ENCODE measurements around the gene MPPED1. TPM values are rescaled to one million over a fixed set of nuclear protein-coding genes. Genes with fewer than 3 reads are reported as not detected.

MPPED1 gene
- total RNA-seq, 1 experiment from 2014 or later = not detected

DNA sequence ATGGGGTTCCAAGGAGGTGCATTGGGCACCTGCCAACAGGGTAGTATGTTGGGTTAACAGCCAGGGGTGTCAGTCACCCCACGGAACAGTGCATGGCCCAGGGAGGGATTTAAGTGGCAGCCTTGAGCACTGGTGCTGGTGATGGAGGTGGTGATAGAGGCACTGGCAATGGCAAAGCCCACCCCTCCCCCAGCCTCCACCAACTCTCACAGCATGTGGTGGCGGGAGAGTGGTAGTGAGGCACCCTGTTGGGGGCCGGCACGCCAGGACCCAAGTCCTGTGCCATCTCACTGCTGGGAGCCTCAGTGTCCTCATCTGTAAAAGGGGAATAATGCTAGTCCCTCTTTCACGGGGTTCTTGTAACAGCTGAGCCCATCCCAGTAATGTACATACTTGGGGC is 81.5 kb downstream of the MPPED1 start:
- DNase-seq (ENCODE audit: low read depth) = no peak

DNA sequence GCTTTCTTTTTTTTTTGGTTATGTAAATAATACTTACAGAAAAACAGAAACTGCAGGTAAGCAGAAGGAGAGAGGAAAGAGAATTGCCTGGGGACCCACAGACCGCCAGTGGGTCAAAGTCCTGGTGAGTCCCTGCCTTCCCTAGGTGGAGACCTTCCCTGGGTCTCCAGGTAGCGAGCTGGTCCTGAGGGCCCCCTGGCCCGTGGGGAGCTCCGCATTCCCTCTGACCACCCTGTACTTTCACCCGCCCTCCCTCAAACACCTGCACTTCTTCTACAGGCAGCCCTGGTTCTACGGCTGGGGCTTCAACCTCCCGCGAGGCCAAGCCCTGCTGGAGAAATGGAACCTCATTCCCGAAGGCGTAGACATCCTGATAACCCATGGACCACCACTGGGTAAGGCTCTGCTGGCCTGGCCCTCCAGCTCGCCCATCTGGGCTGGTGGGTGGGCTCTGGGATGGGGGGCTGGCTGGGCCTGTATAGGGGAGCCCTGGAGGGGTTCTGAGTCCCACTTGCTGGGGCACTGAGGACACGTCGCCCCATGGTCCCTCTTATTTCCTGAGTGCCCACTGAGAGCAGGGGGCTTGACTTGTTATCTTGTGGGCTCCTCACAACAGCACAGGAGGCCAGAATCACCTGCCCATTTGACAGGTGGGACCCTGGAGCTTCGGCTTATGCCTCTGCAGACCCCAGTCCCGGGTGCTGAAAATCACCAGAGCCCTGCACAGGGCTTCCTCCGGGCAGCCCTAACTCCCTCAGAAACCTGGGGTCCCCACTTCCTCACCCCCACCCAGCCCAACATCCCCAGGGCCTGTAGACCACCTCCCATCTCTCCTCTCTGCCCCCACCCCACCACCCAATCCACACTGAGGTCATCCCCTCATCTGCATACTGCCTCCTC is 86.4 kb downstream of the MPPED1 start:
- no peak for DNase-seq (ENCODE audit: low read depth)

DNA sequence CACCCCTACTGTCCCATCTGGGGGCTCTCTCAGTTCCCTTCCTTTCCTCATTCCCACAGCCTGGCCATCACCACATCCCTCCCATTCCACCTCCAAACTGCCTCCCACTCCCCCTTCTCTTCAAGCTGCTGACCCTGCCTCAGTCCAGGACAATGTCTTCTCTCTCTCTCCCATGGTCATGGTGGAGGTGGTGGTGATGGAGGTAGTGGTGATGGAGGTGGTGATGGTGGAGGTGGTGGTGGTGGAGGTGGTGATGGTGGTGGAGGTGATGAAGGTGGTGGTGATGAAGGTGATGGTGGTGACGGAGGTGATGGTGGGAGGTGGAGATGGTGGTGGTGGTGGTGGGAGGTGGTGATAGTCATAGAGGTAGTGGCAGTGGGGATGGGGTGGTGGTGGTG is 87.0 kb downstream of the MPPED1 start:
- DNase-seq (ENCODE audit: low read depth) = no peak

DNA sequence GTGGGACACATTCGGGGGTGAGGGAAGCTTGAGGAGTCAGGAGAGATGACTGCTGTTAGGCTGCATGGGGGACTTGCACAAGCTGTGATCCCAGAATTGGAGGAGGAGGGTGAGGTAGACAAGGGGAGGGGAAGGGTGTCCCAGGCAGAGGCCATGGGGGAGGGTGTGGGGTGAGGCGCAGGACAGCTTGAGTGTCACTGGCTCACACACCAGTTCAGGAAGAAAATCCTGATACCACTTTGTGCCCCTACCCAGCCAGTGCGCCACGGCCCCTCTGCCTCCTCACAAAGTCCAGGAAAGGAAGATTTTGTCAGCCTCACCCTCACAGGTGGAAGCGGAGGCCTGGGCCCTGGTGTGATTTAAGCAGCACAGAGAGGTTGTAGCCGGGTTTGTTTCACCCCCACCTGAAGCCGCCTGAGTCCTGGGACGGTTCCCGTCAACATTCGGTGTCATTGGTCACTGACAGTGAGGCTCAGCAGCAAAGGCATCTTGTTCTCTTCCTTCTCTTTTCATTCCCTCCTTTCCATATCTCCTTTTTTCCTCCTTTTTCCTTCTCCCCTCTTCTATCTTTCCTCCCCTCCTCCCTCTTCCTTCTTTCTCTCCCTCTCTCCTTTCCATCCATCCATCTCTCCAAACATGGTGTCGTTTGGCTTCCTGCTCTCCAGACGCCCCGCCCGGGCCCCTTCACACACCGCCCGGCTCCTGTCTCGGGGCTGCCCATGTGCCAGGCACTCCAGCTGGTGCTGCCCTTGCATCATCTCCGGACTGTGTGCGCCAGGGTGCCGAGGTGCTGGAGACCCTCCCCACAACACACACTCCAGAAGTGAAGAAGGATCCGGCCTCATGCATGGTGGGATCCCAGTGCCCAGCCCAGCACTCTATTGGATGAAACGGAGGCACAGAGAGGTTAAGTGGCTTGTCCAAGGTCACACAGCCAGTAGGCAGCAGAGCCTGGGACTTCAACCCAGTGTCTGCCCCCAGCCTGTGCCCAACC is 89.3 kb downstream of the MPPED1 start:
- DNase-seq (ENCODE audit: low read depth) = no peak

DNA sequence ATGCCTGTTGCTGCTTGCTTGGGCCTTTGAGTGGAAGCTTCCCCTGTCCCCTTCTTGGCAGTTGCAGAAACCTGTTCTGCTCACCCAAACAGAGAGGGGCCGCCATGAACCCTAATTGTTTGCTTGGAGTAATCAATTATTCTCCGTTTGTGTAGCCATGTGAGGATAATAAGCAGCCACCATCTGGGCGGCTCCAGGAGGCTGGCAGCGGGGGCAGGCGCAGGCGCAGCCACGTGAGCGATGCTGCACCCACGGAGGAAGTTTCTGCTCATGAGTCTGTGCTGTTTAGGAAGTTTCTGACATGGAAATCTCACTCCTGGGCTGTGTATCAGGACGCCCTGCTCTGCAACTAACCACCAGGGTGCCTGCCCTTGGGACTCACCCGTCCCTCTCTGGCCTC is 90.1 kb downstream of the MPPED1 start:
- DNase-seq (ENCODE audit: low read depth) = no peak

DNA sequence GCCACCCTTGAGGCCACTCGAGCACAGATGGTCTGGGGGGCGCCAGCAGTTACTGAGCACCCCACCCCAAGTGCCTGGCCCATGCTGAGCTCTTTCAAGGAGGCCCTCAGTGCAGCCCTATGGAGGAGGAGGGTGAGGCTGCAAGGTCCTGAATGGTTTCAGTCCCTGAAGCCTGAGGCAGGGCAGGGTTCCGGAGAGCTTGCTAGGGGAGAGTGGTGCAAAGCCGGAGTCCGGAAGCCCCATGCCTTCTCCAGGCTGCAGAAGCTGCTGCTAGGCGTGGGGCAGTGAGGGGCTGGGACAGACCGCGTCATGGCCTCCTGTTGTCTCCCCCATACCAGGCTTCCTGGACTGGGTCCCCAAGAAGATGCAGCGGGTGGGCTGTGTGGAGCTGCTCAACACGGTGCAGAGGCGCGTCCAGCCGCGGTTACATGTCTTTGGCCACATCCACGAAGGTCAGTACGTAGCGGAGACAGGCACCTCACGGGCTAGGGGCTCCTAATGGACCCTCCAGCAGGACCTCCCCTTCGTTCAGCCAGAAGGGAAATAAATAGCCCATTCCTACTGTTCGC is 90.6 kb downstream of the MPPED1 start:
- no peak for DNase-seq (ENCODE audit: low read depth)

DNA sequence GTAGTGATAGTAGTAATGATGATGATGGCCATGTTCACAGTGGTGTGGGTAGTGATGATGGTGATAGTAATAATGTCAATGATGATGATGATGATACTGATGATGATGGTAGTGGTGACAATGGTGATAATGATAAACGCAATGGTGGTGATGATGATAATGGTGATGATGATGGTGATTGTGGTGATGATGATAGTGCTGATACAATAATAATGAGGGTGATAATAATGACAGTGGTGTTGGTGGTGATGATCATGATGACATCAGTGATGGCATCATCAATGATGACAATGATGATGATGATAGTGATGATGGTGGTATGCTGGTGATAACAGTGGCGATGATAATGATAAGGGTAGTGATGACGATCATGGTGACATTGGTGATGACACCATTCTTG is 92.3 kb downstream of the MPPED1 start:
- no peak for DNase-seq (ENCODE audit: low read depth)

DNA sequence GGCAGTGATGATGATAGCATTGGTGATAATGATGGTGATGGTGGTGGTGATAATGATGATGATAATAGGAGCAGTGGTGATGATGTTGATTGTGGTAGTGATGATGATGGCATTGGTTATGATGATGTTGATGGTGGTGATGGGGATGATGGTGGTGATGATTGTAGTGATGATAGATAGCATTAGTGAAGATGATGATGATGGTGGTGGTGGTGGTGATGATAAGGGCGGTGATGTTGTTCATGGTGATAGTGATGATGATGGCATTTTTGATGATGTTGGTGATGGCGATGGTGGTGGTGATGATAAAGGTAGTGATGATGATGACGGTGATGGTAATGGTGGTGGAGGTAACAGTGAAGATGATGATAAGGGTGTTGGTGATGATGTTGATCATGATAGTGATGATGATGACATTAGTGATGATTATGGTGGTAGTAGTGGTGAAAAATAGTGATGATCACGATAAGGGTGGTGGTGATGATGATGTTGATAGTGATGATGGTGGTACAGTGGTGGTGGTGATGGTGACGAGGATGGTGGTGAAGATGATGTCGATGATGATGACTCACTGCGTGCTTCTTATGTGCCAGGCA is 93.0 kb downstream of the MPPED1 start:
- DNase-seq (ENCODE audit: low read depth) = no peak

DNA sequence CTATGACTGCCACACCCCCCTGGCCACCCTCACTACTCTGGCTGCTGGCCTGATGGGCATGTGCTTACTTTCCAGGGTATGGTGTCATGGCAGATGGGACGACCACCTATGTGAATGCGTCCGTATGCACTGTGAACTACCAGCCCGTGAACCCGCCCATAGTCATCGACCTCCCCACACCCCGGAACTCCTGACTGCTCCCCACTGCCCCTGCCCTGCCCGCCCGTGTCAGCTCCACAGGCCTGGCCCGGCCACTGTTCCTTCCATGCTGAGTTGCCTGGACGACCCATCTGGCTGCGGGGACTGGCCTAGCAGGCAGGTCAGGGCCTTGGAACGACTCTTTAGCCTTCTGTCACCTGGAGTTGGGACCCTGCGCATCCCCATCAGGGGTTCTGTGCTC is 93.6 kb downstream of the MPPED1 start:
- DNase-seq (ENCODE audit: low read depth) = no peak

DNA sequence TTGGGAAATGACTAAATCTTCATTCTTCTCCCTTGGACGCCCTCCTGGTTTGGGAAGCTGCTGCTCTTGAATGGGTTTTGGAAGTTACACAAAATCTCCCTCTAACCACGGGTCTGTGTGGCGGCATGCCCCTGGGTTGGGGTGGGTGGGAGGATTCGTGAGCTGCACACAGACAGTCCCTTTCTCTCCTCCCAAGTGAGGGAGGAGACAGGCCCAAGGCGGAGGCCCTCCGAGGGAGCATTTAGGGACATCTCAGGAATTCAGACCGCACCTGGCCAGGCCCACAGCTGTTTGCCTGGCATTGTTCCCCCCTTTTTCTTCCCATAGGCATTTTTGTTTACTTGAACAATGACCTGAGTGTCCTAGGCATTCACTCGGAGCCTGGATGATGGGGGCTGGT is 94.1 kb downstream of the MPPED1 start:
- no peak for DNase-seq (ENCODE audit: low read depth)

DNA sequence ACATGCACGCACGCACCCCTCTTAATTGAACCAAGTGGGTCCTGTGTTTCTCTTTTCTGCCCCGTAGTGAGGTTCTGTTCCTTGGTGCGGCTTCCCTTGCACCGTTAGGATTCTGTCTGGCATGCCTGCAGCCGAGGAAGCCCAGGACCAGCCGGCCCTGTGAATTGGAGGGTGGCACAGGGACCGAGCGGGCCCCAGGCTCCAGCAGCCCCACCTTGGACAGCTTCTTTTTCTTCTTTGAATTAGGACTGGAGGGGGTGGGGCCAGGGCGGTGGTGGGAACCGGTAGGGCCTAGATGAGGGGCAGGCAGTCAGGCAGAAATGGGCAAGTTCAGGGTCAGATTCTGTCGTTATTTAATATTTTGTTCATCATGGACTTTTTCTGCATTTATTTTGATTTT is 94.7 kb downstream of the MPPED1 start:
- no peak for DNase-seq (ENCODE audit: low read depth)

DNA sequence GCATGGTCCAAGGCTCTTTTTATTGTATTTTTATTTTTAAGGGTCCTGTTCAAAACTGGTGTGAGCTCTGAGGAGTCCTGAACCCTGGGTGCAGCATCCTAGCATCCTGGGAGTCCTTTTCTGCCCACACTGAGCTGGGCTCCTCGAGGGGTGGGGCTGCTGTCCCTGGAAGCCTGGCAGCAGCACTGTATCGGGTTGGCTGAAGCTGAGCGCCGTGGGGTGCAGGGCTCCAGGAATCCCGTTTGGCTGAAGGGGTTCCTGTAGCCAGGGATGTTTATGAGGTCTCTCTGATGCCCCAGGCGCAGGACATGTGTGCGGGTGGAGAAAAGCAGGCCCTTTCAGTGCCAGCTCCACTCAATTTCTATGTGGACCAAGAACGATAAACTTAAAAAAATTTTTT is 95.4 kb downstream of the MPPED1 start:
- DNase-seq (ENCODE audit: low read depth) = no peak

DNA sequence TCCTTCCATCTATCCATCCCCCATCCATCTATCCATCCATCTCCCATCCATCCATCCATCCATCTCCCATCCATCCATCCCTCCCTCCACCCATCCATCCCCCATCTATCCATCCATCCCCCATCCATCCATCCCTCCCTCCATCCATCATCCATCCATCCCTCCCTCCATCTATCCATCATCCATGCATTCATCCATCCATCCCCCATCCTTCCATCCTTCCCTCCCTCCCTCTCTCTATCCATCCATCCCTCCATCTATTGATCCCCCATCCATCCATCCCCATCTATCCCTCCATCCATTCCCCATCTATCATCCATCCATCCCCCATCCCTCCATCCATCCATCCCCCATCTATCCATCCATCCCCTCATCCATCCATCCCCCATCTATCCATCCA is 96.7 kb downstream of the MPPED1 start:
- DNase-seq (ENCODE audit: low read depth) = no peak

DNA sequence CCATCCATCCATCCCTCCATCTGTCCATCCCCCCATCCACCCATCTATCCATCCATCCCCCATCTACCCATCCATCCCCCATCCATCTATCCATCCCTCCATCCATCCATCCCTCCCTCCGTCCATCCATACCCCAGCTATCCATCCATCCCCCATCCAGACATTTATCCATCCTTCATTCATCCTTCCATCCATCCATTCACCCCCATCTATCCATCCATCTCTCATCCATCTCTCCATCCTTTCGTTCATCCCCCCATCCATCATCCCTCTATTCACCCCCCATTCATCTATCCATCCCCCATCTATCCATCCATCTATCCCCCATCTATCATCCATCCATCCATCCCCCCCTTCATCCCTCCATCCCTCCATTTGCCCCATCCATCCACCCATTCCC is 97.5 kb downstream of the MPPED1 start:
- DNase-seq (ENCODE audit: low read depth) = no peak

DNA sequence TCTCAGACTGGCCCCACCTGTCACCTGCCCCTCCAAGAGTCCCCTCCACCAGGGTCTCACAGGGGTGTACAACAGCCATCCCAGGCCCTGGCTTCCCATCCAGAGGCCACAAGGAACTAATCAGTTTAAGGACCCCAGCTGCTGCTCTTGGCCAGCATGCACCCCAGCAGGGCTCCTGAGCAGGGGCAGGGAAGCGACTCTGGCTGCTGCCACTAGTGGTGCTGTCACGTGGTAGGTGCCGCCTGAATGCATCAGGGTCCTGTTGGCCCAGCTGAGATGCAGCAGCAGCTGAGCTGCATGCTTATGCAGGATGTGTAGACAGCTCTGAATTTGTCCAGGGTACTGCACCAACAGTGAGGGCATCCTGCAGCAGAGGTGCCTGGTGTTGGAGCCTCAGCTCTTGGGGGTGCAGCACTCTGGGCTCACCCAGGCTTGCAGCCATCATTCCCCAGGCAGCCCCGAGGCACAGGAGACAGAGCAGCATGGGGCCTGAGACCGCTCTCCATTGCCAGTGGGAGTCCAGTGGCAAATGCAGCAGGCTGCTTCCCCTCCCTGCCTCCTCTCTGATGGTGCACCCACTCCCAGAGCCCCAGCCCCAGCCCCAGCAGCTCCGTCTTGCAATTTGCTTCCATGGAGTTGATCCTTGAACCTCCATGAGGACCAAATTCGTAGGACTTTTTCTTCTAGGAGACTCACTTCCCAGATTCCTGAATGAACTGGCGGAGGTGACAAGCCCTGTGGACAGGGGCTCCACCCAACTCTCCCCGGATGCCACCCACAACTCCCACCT is 98.7 kb downstream of the MPPED1 start:
- DNase-seq (ENCODE audit: low read depth) = no peak

DNA sequence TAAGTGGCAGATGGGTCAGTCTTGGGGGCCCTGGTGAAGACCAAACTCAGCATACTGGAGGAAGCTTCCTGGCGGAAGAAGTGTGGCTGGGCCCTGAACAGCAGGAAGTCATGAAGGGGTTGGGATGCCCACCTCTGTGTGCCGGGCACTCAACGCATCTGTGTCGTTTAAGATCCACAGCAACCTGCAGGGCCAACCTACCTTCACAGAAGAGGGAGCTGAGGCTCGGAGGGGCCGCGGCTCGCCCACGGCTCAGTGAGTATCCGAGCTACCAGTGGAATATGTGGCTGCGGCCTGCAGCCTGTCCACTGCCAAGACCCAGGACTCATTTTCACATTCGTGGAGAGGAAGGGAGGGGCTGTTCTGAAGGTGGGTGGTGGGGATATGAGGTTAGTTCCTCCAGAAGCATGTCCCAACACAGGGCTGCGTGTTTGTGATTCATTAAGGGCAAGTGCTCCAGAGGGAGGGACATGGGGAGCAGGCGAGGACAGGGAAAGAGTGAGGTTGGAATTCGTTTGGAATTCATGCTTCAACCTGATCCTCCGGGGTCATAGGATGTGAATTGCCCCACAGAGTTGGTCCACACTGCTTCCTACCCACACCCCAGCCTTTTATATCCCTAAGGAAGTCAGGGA is 99.6 kb downstream of the MPPED1 start:
- DNase-seq (ENCODE audit: low read depth) = no peak

DNA sequence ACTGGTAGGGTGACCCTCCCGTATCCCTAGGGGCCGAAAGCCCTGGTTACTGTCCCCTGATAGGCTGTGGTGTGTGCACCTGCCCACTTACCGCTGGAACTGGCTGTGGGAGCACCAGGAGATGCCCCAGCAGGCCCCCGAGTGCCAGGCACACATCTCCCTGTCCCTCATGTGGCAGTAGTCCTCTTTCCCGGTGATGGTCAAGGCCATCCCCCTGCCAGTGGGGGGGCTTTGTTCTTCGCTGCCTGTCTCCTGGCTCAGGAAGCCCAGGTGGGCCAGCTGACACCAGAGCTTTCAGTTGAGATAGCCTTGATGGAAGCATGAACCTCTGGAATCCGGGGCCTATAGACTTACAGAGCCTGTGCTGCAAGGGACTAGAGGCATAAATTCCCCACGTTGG is 100.5 kb downstream of the MPPED1 start:
- no peak for DNase-seq (ENCODE audit: low read depth)

DNA sequence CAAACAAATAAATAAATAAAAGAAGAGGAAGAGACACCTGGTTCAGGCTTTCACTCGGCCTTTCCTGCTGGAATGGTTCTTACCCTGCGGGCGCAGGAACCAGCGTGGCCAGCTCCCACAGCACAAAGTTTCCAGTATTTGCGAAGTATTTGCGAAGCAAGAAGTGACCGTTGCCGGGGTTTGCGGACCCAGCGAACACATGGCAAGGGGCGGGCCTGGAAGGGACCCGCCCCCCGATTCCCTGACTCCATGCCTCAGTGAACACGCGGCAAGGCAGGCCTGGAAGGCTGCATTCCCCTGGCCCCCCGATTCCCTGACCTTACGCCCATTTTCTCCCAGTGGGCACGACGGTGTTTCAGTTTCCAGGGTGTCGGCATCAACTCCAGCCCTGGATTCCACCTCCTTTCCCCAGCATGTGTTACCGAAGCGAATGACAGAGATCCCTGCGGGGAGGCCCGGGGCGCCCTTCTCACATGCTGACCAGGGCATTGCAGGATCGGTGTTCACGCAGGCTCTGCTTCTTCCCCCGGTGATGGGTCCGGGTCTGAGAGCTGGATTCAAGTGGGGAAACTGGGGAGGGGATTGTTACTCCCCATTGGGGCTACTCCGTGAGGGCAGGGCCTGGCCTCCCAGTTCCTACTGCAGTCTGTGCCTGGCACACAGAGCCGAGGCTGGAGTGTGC is 102.8 kb downstream of the MPPED1 start:
- DNase-seq (ENCODE audit: low read depth) = no peak

DNA sequence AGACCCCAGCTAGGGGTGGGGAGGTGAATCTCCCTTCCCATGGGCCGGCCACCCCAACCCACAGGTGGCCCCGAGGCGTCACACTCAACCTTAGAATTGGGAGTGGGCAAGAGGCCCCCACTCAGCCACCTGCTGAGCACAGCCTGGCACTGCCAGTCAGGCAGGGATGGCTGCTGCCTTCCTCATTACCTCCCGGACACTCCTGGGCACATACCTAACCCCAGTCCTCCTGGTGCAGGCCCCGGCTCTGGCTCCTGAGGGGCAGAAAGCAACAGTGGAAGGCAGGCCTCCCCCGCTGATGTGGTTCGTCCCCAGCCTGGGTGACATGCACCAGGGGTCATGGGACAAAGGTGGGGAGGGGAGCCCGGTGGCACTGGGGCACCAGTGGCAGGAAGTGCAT is 103.6 kb downstream of the MPPED1 start:
- no peak for DNase-seq (ENCODE audit: low read depth)

DNA sequence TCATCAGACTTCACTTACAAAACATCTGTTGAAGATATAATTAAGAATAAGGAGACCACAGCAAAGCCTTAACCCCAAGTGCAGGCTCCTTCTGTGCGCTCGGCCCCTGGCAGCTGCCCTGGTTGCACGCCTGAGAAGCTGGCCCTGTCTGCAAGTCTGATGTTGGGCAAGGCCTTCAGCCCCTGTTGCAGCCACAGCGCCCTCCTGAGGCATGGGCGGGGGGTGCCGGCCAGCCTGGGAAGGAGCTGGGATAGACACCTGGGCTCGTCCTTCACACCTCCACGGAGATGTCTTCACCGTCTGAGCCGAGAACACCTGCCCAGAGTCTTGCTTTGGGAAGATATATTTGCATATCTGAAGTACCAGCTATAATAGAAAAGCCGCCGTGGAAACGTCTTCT is 104.1 kb downstream of the MPPED1 start:
- no peak for DNase-seq (ENCODE audit: low read depth)

Measured in LHCN-M2 (cell line).